Cerebellar cortex (tissue), 1 donor: ENCODE data around the gene HOXB5.

Experiments used
- DNase-seq: peaks from one replicate; pipeline ENCODE4 v3.0.0-alpha.2; 2015; ENCODE audit warnings: low spot score

The HOXB5 gene

DNA sequence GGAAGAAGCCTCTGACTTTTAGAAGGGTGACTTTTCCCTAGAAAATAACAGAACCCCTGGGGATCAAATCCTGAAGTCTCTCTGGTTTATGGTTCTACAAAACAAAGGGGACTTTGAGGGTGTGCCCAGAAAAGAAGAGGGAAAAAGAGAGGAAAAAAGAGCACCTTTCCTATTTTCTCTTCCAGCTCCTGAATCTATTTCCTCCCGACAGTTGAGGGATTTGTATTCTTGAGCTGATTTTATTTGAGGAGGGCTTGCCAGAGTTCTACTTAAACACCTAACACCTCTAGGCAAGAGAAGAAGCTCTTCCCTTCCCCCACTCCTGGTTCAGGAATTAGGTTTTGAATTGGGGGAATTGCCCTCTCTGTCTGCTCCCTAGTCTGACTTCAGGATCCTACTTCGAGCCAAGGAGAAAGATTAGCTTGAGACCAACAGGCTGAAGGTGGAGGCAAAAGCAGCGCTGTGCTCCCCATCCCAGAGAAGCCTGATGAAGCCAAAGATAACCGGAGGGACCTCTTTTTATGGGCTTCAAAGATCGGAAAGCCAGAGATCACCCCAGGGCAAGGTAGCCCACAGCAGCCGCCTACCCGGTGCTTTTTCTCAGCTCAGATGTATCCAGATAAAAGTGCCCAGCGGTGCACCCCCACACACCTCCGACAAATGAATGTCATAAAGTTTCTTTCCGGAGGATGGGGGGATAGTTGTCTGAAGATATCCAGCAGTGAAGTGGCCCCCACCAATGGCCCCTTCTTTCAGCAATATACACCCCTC, 4.3 kb downstream of the HOXB5 start:
- no peak for DNase-seq

DNA sequence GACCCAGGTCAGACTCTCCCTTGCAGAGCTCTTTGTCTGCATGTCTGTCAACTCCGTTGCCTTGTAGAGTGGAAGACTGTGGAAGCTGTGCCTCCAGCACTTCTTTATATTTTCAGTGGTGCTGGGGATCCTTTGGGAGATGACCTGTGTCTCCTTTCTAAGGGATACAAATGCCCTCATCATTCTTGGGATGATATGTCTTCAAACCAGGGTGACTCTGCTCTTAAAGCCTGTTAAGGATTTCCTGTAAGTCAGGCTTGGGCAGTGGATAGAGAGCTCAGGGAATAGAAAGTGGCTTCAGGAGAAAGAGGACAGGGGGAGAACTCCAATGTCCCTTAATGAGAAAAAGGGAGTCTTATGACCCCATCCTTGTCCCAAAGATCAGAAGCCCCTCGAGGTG, 5.1 kb downstream of the HOXB5 start:
- DNase-seq: no peak

DNA sequence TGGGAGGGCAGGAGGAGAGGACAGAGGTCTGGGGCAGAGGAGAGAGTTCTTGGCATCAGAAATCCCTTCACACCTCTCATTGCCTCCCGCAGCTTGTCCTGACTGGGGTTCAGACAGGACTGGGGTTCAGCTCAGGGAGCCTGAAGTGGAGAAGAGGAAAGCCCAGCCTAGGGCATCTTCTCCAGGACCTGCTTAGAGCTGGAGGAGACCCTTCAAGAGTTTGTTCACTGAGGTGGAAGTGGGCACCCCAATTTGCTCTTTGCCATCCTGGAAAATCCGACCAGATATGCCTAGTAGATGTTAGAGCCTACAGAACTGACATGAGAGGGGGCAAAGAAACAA, 5.5 kb downstream of the HOXB5 start:
- DNase-seq: no peak

DNA sequence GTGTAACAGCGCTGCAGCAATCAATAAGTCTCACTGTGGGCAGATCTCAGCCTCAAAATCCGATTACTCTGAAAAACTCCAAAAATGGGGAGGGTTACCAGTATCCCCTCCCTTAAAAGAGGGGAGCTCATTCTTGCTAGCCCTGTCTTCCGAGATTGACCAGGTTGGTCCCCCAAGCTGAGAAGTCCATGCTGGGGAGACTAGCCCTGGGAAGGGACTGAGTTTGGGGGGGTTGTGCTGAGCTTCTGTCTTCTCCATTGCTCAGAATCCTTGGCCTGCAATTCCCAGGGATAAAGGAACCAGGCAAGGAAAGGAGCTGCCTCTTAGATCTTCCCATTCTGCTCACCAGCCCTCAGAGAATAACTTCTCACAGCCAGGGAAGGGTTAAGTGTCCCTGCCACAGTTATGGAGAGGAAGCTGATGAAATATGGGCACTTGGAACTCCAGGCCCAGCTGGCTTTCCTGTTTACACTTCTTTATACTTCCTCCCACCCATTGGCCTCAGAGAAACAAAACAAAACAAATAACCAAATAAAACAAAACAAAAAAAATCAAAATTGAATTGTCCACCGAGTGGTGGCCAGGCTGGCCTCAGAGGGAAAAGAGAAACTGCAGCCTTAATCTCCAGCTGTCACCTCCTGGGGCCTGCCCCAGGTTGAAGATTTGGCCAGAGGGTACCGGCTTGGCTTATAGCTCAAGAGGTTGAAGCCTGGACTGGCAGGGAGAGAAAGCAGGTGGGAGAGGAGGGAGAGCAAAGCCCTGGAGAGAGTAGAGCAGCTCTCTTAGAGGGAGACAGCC, 6.1 kb downstream of the HOXB5 start:
- no peak for DNase-seq

DNA sequence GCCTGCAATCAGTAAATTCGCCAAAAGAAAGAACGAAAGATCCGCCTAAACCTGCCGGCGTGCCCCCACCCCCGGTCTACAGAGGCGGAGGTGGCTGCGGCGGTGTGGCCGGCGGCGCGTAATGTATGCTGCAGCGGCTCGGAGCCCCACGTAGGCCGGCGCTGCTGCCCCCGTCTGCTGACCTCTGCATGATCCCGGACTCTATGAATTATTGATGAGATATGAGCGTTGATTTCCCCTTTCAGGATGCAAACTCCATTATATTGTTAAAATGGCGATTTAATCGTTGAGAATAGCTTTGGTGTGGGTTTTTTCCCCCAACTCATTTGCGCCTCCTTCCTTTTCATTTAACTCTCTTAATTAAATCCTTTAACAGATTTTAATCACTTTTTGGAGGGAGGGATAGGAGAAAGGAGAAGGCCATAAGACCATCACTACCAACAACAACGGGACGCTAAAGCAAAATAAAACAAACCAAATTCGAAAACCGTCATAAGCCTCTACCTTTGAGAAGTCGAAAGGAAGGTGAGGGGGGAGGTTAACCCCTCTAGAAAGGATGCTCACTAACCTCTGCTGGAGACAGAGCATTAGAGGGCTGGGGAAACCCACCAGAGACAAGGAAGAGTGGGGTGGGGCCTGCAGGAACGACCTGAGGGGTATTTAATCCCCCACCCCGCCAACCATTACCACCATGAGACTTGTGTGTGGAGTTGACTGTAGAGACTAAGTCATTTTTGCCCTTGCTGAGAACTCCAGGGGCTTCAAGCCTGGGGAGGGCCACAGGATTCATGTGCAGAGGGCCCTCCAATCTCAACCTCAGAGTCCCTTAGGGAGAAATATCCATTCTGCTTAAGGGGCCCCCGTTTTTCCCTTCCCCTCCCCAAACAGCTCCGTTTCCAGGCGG, 7.0 kb downstream of the HOXB5 start:
- DNase-seq: no peak

DNA sequence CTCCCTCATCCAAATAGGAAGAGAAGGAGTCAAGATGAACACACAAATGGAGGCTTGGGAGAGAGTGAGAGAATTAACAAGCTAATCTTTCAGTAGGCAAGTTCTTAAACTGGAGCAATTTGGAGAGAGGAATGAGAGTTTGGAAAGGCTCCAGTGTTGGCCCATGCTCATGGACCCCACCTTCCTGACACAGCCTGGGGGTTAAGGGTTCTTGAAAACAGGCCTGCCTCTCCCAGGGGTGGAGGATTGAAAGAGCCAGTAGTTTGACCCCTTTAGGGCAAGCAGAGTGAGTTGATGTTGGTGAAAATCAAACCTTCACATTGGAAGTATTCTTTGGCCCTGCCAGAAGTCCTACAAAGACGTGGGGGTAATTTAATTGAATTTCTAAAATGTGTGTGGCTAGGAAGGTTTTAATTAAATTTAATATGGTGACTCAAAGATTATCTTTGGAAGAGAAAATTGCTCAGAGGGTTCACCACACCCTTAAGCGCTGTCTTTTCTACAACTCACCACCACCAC, 9.3 kb downstream of the HOXB5 start:
- no peak for DNase-seq

DNA sequence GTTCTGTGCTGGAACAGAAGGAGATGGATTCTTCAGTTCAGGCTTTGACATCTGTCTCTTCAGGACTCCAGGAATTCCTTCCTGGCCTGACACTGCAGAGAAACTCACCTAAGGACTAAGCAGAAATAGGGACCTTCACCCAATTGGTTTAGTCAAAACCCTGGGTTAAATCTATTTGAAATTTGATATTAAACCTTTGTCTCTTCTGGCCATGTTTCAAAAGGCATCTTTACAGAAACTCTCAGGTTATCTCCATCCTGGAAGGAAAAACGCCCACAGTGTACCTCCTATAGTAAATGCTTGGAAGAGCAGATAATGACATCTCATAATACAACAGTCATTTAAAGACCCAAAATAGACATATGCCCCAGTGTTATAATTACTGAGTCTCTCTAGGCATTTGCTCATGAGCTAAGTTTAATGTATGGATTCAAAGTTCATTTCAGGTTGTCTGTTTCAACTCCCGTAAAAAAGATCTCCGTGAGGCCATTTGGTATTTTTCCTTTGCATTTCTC, 9.8 kb downstream of the HOXB5 start:
- no peak for DNase-seq

DNA sequence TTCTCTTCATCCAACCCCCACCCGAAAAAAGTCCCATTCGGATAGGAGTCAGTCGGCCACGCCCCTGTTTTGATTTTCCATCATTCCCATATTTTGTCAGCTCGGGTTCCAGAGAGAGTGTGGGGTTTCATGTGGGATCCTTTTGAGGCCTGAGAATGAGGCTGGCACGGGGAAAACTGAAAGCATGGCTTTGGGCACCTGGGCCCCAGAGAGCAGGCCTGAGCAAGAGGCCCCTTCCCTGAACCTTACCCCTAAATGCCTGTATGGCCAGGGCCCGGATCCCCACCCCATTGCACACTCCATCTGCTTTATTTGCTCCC, 10.9 kb downstream of the HOXB5 start:
- no peak for DNase-seq

DNA sequence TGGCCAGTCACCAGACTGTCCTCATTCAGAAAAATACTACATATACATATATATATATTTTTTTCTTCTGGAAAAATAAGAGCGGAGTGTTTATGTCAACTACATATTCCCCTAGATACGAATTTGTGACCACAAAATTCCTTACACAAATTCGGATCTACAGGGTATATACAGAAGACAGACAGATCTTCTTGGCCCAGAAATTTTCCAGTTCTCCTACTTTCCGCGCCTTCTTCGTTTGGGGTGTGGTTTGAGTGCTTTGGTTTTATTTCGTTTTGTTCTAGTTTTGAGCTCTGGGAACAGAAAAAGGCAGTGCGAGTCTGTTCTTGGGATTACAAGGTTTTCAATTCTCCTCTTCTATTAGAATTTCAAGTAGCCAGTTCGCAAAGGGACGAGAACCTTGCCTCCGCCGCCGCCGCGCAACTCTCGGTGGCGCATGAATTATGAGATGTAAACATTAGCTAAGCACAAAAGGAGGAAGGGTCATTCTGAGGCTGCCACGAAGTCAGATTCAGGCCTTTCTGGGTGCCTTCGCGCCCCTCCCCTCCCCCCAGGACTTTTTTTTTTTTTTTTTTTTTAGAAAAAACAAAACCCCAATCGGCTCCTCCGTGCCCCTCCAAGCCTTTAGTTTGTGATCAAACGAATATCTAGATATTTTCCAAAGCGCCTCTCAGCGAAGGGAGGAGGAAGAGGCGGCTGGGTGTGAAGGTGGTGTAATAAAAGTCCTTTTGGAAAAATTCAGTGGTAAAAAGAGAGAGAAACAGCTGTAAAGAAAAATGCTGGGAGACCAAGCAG, 13.6 kb downstream of the HOXB5 start:
- no peak for DNase-seq

DNA sequence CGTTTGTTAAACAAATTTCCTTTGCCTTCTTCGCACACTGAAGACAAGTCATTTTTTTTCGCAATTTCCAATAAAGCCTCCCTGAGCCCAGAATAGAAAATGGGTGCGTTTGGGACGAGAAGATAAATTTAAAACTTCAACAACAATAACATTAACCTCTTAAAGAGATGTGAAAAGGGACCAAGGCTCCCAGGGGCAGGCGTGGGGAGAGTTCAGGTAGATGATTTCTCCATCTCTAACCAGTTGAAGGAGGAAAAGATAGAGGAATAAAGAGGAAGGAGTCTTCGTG, 14.2 kb downstream of the HOXB5 start:
- DNase-seq: no peak

DNA sequence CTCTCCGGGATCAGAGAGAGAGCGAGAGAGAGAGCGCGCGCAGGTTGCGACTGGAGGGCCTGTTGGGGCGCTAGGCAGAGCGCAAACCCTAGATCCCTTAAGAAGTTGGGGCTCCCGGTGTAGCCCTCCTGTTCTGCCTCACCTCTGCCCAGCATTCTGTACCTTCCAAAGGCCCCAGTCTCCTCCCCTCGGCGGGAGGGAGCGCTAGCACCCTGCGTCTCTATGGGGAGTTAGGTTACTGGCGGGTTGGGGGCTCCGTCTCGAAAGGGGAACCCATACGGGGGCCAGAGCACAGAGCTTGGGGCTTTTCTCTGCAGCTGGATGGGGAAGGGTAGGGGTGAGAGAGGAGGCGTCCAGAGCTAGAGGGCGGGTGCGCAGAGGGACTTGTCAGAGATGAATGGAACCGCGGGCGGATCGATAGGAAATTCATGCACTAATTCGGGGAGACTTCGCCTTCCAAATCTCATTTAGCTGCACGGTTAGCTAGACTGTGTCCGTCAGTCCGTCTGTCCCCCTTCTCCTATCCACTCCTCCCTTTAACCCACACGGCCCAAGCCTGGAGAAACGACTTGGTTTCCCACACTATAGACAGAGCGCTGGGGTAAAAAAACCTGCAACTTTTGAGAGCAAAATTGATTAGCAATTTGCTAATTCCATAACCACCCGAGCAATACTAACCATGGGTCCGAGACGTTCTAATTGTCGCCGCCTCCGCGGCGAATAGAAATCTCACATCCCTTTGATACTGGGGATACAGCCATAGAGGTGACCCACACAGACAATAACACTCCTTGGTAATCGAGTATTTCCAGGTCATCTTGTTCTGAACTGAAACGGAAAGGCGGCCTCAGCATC, 14.7 kb downstream of the HOXB5 start:
- DNase-seq: no peak

DNA sequence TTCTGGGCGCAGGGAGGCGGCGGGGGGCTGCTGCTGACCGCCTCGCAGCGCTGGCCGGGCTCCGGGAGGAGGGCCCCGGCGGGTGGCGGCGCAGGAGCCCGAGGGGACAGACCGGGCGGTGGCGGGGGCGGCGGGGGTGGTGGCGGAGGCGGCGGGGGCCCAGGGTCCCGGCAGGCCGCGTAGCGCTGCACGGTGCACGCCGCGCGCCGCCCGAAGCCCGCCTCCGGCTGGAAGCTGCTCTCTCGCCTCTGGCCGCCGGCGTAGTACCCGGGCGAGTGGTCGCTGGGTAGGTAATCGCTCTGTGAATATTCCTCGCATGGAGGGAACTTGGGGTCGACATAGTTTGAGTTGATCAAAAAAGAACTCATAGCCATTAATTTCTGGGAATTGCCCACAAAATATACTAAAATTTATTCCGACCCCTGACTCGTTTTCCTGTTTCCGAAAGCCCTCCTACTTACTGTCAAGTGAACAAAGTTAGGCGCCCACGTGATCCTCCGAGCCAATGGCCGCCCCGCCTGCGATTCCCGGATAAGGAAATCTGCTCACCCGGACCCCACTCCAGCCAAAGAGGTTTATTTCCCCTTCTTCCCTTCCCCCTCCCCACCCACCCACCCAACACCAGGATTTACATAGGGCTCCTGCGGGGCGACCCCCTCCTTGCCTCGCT, 15.5 kb downstream of the HOXB5 start, which contains the start of gene HOXB4:
TSS of gene HOXB4 (minus strand) at position 405 of the 670 bp plus-strand sequence. CDS start at position 374, 31 bp downstream.
- no peak for DNase-seq

DNA sequence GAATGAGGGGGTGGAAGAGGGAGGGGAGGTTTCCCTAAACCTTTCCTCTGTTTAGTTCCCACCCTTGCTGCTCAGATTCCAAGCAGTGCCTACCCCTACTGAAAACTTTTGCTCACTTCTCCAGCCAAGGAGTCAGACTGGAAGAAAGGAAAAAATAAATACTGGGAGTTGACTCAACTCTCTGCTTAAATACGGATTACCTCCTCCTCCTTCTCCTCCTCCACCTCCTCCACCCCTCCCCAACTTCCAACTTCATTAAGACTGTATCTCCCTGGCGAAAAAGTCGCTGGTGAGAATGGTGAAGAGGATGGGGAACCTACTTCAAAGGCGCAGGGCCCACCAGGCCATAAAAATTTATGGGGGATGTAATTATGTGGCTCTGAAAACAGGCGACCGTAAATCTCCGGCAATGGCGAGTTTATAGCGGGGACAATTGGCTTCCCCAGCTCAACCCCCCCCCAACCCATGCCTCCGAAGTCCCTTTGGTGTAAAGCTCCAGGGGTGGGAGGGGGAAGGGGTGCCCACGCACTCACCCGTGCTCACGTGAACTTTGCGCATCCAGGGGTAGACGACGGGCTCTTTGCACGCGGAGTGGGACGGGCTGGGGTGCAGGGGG, 16.1 kb downstream of the HOXB5 start:
- no peak for DNase-seq

DNA sequence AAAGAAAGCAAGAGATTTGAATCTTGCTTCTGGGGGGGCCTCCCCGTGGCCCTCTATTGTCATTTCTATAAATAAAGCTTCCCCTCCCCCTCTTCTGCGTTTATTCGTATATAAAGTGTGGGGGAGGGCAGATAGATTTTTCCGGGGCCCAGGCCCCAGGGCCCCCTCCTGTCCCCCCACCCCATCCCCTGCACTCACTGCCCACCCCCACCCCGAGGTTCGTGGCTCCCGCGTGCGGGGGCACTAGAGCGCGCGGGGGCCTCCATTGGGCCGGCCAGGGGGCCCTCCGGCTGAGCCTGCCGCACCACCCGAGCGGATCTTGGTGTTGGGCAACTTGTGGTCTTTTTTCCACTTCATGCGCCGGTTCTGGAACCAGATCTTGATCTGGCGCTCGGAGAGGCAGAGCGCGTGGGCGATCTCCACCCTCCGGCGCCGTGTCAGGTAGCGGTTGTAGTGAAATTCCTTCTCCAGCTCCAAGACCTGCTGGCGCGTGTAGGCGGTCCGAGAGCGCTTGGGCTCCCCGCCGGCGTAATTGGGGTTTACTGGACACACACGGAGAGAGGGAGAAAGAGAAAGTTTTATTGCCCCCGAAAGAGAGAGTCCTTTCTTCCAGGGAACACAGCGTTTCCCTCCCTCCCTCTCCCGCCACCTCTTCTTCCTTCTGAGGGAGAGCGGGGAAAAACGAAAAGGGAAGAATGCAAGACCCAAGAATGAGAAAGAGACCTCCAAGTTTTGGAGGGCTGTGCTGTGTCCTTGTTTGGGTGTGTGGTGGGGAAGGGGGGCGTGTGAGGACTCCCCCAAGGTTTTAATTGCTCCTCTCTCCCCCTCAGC, 16.9 kb downstream of the HOXB5 start:
- no peak for DNase-seq

DNA sequence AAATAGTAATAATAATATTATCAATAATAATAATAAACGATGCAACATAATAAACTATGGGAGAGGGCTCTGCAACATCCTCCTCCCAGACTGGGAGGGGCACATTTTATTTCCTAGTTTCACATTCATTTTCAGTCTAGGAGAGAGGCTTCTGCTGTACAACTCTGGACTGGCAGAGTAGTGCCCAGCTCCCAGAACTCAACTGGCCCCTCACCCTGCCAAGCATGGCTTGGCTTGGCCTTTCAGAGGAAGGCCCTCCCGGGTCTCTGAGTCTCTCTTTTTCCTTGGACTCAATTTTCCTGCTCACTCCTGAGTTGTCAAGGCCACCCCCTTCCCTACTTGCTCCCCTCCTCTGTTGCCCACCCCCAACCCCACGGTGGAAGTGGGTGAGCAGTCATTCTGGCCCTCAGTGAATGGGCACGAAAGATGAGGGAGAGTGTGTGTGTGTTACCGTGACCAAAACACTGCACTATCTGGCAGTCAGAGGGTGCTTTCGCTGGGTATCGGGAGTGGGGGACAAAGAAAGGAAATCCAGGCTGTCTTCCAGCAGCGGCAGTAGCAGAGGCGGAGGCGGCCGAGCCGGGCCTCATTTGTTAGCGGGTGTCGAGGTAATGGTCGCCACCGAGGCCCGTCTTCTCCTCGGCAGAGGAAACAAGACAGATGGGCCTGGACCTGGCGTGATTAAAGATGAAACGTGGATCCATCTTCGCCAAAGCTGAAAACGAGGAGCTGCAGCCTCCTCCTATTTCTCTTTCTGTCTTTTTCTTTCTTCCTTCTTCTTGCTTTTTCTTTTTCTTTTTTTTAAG, 17.7 kb downstream of the HOXB5 start:
- DNase-seq: no peak

DNA sequence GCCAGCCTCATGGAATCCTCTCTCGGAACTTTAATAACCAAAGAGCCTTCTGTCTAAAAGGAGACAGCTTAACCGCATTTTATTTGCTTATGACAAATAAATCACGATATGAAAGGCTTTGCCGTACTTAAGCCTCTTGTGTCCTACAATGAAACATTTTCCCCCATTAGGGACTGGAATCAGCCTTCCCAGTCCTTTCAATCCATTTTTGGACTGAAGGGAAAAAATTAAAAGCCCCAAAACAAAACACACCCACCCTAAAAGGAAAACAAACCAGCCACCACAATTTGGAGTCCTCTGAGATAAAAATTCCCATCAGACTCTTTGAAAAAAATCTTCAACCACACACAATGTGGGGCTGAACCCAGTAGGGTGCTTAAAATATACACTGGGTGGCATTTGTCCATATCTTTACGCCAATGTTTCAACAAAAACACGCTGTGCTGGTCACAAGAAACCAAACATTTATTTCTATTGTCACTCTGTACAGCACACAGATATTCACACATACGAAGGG, 18.5 kb downstream of the HOXB5 start:
- no peak for DNase-seq

DNA sequence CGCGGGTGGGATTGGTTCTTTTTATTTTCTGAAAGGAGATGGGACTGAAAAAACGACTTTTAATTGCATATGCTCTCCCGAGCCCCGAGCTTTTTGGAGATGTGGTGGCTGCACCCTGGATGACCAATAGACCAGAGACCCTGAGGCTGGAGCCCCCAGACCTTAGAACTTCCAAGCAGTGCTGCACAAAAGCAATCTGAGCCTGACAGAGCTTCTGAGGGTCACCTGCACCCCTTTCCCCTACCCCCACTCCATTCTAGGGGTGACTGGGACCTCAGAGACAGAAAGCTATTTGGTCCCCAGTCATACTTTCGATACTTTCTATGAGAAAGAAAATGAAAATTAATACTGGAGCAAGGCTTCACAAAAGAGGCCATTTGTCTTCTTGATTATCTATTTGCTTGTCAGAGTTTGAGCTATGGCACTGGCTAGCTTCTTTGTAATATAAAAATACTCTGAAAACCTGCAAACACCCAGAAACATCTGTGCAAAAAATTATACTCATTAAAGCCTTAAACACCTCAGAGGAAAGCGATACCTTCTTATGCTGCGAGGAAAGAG, 19.0 kb downstream of the HOXB5 start:
- DNase-seq: no peak
